NCI-H2171 (cell line): ENCODE data around the gene CPED1.

Source experiments
- DNase-seq: peaks from one replicate; lab custom pipeline; 2025; lab: John Stamatoyannopoulos, UW

The CPED1 gene

GRCh38 chr7:120988591-120989256, at the start of gene CPED1:
Gene CPED1 (plus strand): TSS chr7:120988711. CDS start chr7:120989622, 911 bp downstream.
- no peak for DNase-seq

- DNase-seq = no peak
These were observed 49.2 kb upstream of the CPED1 start for GRCh38 chr7:120939345-120939744.

GRCh38 chr7:120941064-120941463, 47.4 kb upstream of the CPED1 start:
- DNase-seq = no peak

- DNase-seq = no peak
These were observed 46.7 kb upstream of the CPED1 start for GRCh38 chr7:120941856-120942255.

- no peak for DNase-seq
These were observed 45.6 kb upstream of the CPED1 start for GRCh38 chr7:120942861-120943260.

GRCh38 chr7:120944826-120945562, 43.5 kb upstream of the CPED1 start:
- no peak for DNase-seq

GRCh38 chr7:120947980-120948379, 40.5 kb upstream of the CPED1 start:
- no peak for DNase-seq

- no peak for DNase-seq
These were observed 39.1 kb upstream of the CPED1 start for GRCh38 chr7:120949393-120949911.

- DNase-seq = no peak
These were observed 38.4 kb upstream of the CPED1 start for GRCh38 chr7:120949998-120950538.

GRCh38 chr7:120950539-120951308, 37.8 kb upstream of the CPED1 start, which contains the start of gene ING3:
Gene ING3 (plus strand): TSS chr7:120950777. CDS start chr7:120950897, 120 bp downstream.
- DNase-seq = peak; percentile 97

GRCh38 chr7:120951309-120951699, 37.2 kb upstream of the CPED1 start:
- DNase-seq = no peak

GRCh38 chr7:120951826-120952225, 36.7 kb upstream of the CPED1 start:
- DNase-seq = no peak

- no peak for DNase-seq
These were observed 32.8 kb upstream of the CPED1 start for GRCh38 chr7:120955577-120956149.

GRCh38 chr7:120959929-120960484, 28.5 kb upstream of the CPED1 start:
- no peak for DNase-seq

GRCh38 chr7:120960714-120961113, 27.8 kb upstream of the CPED1 start:
- DNase-seq = no peak

- DNase-seq = no peak
These were observed 26.8 kb upstream of the CPED1 start for GRCh38 chr7:120961638-120962173.

- no peak for DNase-seq
These were observed 24.4 kb upstream of the CPED1 start for GRCh38 chr7:120964088-120964487.

- DNase-seq = no peak
These were observed 21.6 kb upstream of the CPED1 start for GRCh38 chr7:120966961-120967360.

- no peak for DNase-seq
These were observed 14.7 kb upstream of the CPED1 start for GRCh38 chr7:120973849-120974248.

- DNase-seq = no peak
These were observed 8.6 kb upstream of the CPED1 start for GRCh38 chr7:120979765-120980499.

GRCh38 chr7:120981117-120981516, 7.4 kb upstream of the CPED1 start:
- DNase-seq = no peak
